Small intestine (tissue), 7 donors: ENCODE results near the gene PAPOLG. TPM values are rescaled to one million over a fixed set of nuclear protein-coding genes. Genes with fewer than 3 reads are reported as not detected.
"Not testable (repeated sequence)": the region's sequence is repeated elsewhere in the genome, so short reads cannot be mapped to it uniquely, and the experiment has no call there.

Source experiments
- DNase-seq, 2 donors: peaks; one replicate each; pipeline versions ENCODE4 v3.0.0 to v3.0.0-alpha.2; 2013
- FAIRE-seq: peaks from 2 replicates; lab custom pipeline; 2012; peaks lifted over from hg19 to GRCh38; lab: Jason Lieb, UNC
- H3K27ac ChIP-seq, 3 donors: one replicate each; pipeline ENCODE4 v1.5.1; 2013; ENCODE audit warnings: low read length in 2 of 3, mild to moderate bottlenecking in 2 of 3, control low read depth in 1 of 3, inconsistent platforms in 1 of 3, low read depth in 1 of 3, moderate library complexity in 1 of 3
- H3K27me3 ChIP-seq, 3 donors: one replicate each; pipeline ENCODE4 v1.6.1; 2013; ENCODE audit warnings: low read length in 3 of 3, inconsistent platforms in 1 of 3; ENCODE audit not compliant: control insufficient read depth in 3 of 3, insufficient read depth in 3 of 3
- H3K36me3 ChIP-seq, 3 donors: one replicate each; pipeline ENCODE4 v1.6.1; 2013; ENCODE audit warnings: low read length in 3 of 3, inconsistent platforms in 1 of 3, low read depth in 1 of 3, mild to moderate bottlenecking in 1 of 3, moderate library complexity in 1 of 3; ENCODE audit not compliant: control insufficient read depth in 3 of 3, insufficient read depth in 2 of 3
- H3K4me1 ChIP-seq, 3 donors: one replicate each; pipeline ENCODE4 v1.6.1; 2013; ENCODE audit warnings: low read length in 2 of 3, inconsistent platforms in 1 of 3, low read depth in 1 of 3, mild to moderate bottlenecking in 1 of 3, moderate library complexity in 1 of 3; ENCODE audit not compliant: control insufficient read depth in 3 of 3, insufficient read depth in 2 of 3
- H3K4me3 ChIP-seq, 3 donors: one replicate each; pipeline ENCODE4 v1.5.1; 2013; ENCODE audit warnings: low read length in 3 of 3, control low read depth in 1 of 3, inconsistent platforms in 1 of 3, low read depth in 1 of 3, mild to moderate bottlenecking in 1 of 3, moderate library complexity in 1 of 3
- H3K9me3 ChIP-seq, 2 donors: one replicate each; pipeline ENCODE4 v1.6.1; 2013; ENCODE audit warnings: low read depth in 1 of 2, low read length in 1 of 2; ENCODE audit not compliant: control insufficient read depth in 2 of 2, insufficient read depth in 1 of 2
- WGBS, 3 donors: extraction: QIAGEN DNeasy Blood & Tissue Kit; methylation state at CpG; one replicate each; pipeline ENCODE4 v1.1.7; 2013; 5-methylcytosine and 5-hydroxymethylcytosine counted together
- polyA plus RNA-seq, 4 donors: library from polyadenylated mRNA; stranded (reverse) in 3 of 4; unstranded in 1 of 4; fragments of 200-250 nt in 3 of 4; fragments of 120-200 nt in 1 of 4; gene quantifications; one replicate each; pipeline versions ENCODE4 v1.2.1 to v1.2.3, GENCODE V29; 2013
- donor health status: healthy with polysubstance abuse.
- donor health status: control.
- donor health status: control.
- donor health status: Bipolar disorder and iron deficiency.
- donor health status: healthy.

The PAPOLG gene
- polyA plus RNA-seq, 4 donors: 2.7 to 10.4 (median 3.7) TPM

DNA sequence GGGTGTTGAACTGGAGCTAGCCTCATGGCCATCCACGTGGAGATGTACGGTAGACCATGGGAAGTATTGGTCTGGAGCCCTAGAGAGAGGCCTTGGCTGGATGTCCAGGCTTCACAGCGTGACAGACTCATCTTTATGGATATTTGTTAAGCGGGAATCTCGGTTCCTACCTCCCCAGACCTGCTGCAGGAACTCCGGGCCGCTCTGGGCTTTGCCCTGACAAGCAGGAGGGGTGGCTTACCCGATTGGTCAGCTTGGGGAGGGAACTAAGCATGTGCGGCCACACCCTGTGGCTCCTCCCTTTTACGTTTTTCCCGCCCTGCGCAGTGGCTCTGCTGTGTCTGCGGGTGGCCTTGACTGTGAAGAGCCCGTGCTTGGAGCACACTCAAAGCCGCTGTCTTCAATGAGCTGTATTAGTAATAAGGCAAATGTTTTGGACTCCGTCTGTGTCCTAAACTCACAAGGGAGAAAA lies 52.3 kb downstream of the PAPOLG start:
- Histone ChIP-seq H3K27ac (no peak overlapping the region), H3K4me3 (no peak overlapping the region), H3K27me3 (no peaks in the 10 kb centered on the region), H3K36me3 (peaks cover 0 to 8% (median 0%) of the 10 kb centered on the region in 3 donors), H3K4me1 (no peaks in the 10 kb centered on the region), H3K9me3 (no peaks in the 10 kb centered on the region)
- 91 to 96% (median 95%) methylated on average over 16 of the region's 16 CpGs for WGBS, 3 donors
- FAIRE-seq (no peak), DNase-seq (no peak)

DNA sequence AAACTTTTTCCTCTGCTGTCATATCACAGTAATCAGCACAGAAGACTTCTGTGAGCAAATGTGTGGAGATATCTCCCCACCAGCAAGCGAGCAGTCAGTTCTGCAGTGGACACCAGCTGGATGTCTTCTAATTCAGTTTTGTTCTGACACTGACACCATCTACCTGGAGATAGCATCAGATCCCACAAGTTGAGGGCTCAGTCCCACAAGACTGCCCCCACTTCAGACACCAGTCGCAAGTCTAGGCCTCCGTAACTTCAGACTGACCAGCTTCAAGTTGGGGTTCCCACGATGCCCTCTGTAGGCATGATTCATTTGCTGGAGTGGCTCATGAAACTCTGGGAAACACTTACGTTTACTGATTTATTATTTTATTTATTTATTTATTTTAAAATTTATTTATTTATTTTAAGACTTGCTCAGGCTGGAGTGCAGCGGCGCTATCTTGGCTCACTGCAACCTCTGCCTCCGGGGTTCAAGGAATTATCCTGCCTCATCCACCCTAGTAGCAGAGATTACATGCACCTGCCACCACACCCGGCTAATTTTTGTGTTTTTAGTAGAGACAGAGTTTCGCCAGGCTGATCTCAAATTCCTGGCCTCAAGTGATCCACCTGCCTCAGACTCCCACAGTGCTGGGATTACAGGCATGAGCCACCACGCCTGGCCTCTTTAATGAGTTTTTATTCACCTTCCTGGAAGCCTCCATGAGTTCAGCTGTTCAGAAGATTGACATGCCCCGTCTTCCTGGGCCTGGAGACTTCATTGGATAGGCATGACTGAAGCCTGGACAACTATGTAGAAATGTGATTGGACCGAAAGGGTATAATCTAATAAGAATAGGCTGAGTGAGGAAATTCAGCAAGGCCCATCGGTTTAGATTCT lies 55.7 kb downstream of the PAPOLG start:
- no peaks in the 10 kb centered on the region for H3K4me1 ChIP-seq
- H3K27me3 ChIP-seq: peaks cover 0 to 3% (median 0%) of the 10 kb centered on the region in 3 donors
- no peaks in the 10 kb centered on the region for H3K9me3 ChIP-seq
- H3K36me3 ChIP-seq: no peaks in the 10 kb centered on the region
- H3K27ac ChIP-seq: no peak overlapping the region
- no peak overlapping the region for H3K4me3 ChIP-seq
- 80 to 85% (median 85%) methylated on average over 14 of the region's 14 CpGs for WGBS, 3 donors
- DNase-seq: no peak
- no peak for FAIRE-seq

DNA sequence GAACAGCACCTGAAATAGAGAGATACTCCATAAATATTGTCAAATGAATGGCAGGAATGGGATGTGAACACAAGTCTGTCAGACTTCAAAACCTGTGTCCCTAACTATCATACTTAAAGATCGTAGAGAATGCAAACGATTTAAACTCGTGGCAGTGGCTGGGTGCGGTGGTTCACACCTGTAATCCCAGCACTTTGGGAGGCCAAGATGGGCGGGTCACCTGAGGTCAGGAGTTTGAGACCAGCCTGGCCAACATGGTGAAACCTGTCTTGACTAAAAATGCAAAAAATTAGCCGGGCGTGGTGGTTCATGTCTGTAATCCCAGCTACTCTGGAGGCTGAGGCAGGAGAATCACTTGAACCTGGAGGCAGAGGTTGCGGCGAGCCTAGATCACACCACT lies 61.1 kb downstream of the PAPOLG start:
- not testable (repeated sequence) for H3K9me3 ChIP-seq, H3K4me1 ChIP-seq, H3K27me3 ChIP-seq, DNase-seq, H3K27ac ChIP-seq, FAIRE-seq, H3K4me3 ChIP-seq, H3K36me3 ChIP-seq
- 94 to 96% (median 94%) methylated on average over 9 of the region's 9 CpGs for WGBS, 3 donors

DNA sequence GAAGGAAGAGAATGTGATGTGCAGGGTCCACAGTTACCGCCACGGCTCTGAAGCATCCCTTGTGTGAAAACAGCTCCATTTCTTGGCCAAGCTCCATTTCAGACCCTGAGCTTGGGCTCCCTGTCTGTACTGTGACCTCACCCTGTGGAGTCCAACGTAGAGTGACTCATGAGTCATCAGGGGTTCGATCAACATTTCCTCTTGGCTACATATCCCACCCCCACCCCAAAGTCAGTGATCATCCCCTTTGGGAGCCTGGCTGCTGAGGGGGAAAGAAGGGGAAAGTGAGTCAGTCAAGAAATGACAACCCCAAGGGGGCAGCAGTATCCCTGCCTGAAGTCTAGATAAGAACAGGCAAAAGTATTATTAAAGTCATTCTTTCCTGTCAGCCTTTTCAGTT lies 62.2 kb downstream of the PAPOLG start:
- peaks cover 0 to 3% (median 0%) of the 10 kb centered on the region in 3 donors for H3K27me3 ChIP-seq
- peak; percentile 17 to 63 for DNase-seq
- H3K4me1 ChIP-seq: peaks cover 0 to 2% (median 0%) of the 10 kb centered on the region in 3 donors
- no peak for FAIRE-seq
- H3K4me3 ChIP-seq: no peak overlapping the region
- no peaks in the 10 kb centered on the region for H3K9me3 ChIP-seq
- 39 to 50% (median 40%) methylated on average over 4 of the region's 4 CpGs for WGBS, 3 donors
- no peak overlapping the region for H3K27ac ChIP-seq
- no peaks in the 10 kb centered on the region for H3K36me3 ChIP-seq

DNA sequence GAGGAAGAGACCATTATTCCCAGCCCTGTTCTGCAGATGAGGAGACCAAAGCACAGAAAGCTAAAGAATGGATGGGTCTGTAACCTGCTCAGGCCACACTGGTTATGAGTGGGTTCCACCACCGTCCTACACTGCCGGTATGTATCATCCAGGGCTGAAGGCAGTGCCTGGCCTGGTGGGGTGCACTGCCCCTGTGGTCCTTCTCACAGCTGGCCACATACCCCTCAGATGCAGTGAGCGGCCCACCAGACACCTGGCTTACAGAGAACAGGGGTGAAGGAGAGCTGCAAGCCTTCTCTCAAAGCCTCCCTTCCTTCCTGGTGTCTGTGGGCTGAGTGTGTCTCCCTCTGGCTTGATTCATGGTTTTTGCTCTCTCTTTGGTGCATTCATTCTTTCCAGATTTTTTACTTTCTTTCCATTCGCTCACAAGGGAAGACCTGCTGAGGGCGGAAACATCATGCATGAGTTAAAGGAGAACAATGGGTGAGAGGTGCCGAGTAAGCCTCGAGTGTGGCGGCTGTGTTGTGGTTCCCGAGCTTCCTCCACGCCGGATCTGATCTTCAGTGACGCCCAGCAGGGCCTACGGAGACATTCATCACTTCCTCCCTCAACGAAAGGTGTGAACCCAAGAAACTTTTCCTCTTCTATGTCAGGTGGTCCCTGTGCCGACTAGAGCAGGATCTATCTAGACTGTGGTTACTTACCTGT lies 63.2 kb downstream of the PAPOLG start:
- 71 to 85% (median 73%) methylated on average over 15 of the region's 15 CpGs for WGBS, 3 donors
- no peak for FAIRE-seq
- no peaks in the 10 kb centered on the region for H3K9me3 ChIP-seq
- peak in 1 of 2 donors; percentile 70 for DNase-seq
- H3K36me3 ChIP-seq: no peaks in the 10 kb centered on the region
- no peak overlapping the region for H3K4me3 ChIP-seq
- H3K4me1 ChIP-seq: peaks cover 0 to 2% (median 0%) of the 10 kb centered on the region in 3 donors
- H3K27me3 ChIP-seq: no peaks in the 10 kb centered on the region
- H3K27ac ChIP-seq: peak overlapping the region in 2 of 3 donors; percentile 59 to 69

DNA sequence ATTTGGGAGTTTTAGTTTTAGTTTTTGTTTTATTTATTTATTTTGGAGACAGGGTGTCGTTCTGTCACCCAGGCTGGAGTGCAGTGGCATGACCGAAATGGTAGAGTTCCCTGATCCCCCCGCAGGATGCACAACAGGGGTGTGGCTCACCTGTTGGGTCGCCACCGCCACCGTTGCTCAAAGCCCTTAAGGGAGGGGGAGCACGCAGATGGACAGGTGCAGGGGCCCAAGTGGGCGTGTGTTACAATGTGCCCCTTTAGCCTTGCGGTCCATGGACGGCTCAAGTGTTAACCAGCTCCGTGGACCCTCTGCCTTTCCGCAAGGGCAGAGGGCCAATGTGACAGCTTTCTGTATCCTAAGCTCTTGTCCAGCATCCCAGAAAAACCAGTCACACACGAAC lies 63.9 kb downstream of the PAPOLG start:
- no peak for DNase-seq
- Histone ChIP-seq H3K36me3 (no peaks in the 10 kb centered on the region), H3K4me1 (peaks cover 0 to 2% (median 0%) of the 10 kb centered on the region in 3 donors), H3K9me3 (no peaks in the 10 kb centered on the region), H3K4me3 (no peak overlapping the region), H3K27ac (peak overlapping the region in 1 of 3 donors; percentile 69), H3K27me3 (no peaks in the 10 kb centered on the region)
- FAIRE-seq: no peak
- WGBS, 3 donors: 89 to 94% (median 91%) methylated on average over 13 of the region's 13 CpGs

DNA sequence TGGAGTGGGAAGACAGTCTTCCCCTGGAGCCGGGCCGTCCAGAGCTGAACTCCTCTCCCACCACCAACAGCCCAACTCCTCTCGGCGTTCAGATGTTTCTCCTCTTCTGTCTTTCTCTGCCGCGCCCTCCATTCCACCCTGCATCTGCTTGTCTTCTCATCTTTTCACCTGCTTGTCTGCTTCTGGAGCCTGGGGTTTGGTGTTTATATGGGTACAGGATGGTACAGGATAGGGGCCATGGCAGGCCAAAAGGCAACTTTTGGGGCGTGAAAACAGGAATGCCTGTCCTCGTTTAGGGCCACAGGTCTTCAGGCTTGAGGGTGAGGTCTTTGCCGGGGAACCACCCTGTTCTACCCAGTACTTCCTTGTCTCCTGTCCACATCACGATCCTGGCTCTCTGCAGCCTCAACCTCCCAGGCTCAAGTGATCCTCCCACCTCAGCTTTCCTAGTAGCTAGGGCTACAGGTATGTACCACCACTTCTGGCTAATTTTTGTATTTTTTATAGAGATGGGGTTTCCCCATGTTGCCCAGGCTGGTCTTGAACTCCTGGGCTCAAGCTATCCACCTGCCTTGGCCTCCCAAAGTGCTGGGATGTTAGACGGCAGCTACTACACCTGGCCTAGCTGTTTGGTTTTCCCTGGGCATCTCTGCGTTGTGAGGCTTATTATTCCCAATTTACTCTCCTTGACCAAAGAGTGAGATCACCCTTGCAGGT lies 64.5 kb downstream of the PAPOLG start:
- H3K9me3 ChIP-seq: no peaks in the 10 kb centered on the region
- FAIRE-seq (no peak), DNase-seq (no peak)
- no peaks in the 10 kb centered on the region for H3K27me3 ChIP-seq
- H3K27ac ChIP-seq: no peak overlapping the region
- H3K4me1 ChIP-seq: peaks cover 0 to 2% (median 0%) of the 10 kb centered on the region in 3 donors
- no peak overlapping the region for H3K4me3 ChIP-seq
- 82 to 92% (median 88%) methylated on average over 10 to 12 of the region's 12 CpGs for WGBS, 3 donors
- no peaks in the 10 kb centered on the region for H3K36me3 ChIP-seq

DNA sequence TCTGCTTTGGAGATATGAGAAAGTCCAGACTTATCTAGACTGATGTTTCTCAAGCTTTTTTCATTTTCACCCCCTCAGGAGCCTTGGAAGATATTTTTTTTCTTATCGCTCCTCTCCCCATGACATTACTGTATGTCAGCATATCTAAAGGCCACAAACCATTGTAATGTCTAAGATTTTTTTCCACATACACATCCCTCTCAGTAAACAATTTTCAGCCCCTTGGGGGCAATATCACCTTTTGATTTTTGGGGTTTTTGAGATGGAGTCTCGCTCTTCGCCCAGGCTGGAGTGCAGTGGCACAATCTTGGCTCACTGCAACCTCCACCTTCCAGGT lies 65.0 kb downstream of the PAPOLG start:
- FAIRE-seq (no peak), DNase-seq (no peak)
- H3K27ac ChIP-seq: no peak overlapping the region
- H3K4me1 ChIP-seq: peaks cover 0 to 2% (median 0%) of the 10 kb centered on the region in 3 donors
- H3K36me3 ChIP-seq: no peaks in the 10 kb centered on the region
- H3K4me3 ChIP-seq: no peak overlapping the region
- H3K27me3 ChIP-seq: no peaks in the 10 kb centered on the region
- 93 to 98% (median 95%) methylated on average over 3 of the region's 3 CpGs for WGBS, 3 donors
- no peaks in the 10 kb centered on the region for H3K9me3 ChIP-seq
